Karpas-422 (cell line): ENCODE results near the gene ADAM33. TPM values are rescaled to one million over a fixed set of nuclear protein-coding genes. Genes with fewer than 3 reads are reported as not detected.

ENCODE experiments used
- DNase-seq: peaks from one replicate; pipeline ENCODE4 v3.0.0-alpha.2; 2015
- H2AFZ ChIP-seq: fragments of 200-600 bp; sonication (generic); 2 replicates; pipeline ENCODE4 v1.6.1; 2014; ENCODE audit warnings: antibody characterized with exemption, low read length, mixed read lengths
- H3K27ac ChIP-seq: fragments of 200-600 bp; sonication (generic); 2 replicates; pipeline ENCODE4 v1.5.1; 2014; ENCODE audit warnings: mild to moderate bottlenecking, low read length, moderate library complexity
- H3K27me3 ChIP-seq: fragments of 200-600 bp; sonication (generic); 2 replicates; pipeline ENCODE4 v1.6.1; 2014; ENCODE audit warnings: low read length, mixed read lengths
- H3K36me3 ChIP-seq: fragments of 200-600 bp; sonication (generic); 2 replicates; pipeline ENCODE4 v1.6.1; 2014; ENCODE audit warnings: low read length, mixed read lengths; ENCODE audit not compliant: insufficient read depth
- H3K4me1 ChIP-seq: fragments of 200-600 bp; sonication (generic); 2 replicates; pipeline ENCODE4 v1.6.1; 2014; ENCODE audit warnings: mild to moderate bottlenecking, low read length, mixed read lengths
- H3K4me2 ChIP-seq: fragments of 200-600 bp; sonication (generic); 2 replicates; pipeline ENCODE4 v1.6.1; 2014; ENCODE audit warnings: low read length, low read depth, mild to moderate bottlenecking; ENCODE audit not compliant: poor library complexity, severe bottlenecking
- H3K4me3 ChIP-seq: fragments of 200-600 bp; sonication (generic); 2 replicates; pipeline ENCODE4 v1.5.1; 2014; ENCODE audit warnings: mild to moderate bottlenecking, antibody characterized with exemption, low read length, mixed read lengths
- H3K79me2 ChIP-seq: fragments of 200-600 bp; sonication (generic); 2 replicates; pipeline ENCODE4 v1.6.1; 2014; ENCODE audit warnings: mild to moderate bottlenecking, low read length, mixed read lengths
- H3K9ac ChIP-seq: fragments of 200-600 bp; sonication (generic); 2 replicates; pipeline ENCODE4 v1.6.0; 2014; ENCODE audit warnings: low read length
- H3K9me2 ChIP-seq: fragments of 200-600 bp; sonication (generic), shearing (Covaris generic); replicated peaks from 2 replicates; pipeline ENCODE4 v1.6.0; 2014; ENCODE audit warnings: mild to moderate bottlenecking, low read length, moderate library complexity; ENCODE audit not compliant: insufficient read depth
- H3K9me3 ChIP-seq: fragments of 300-700, 200-600 bp; sonication (generic); 2 replicates; pipeline ENCODE4 v1.6.1; 2014; ENCODE audit warnings: low read length, mixed read lengths
- H4K20me1 ChIP-seq: fragments of 200-600 bp; sonication (generic); 2 replicates; pipeline ENCODE4 v1.6.1; 2014; ENCODE audit warnings: mild to moderate bottlenecking, antibody characterized with exemption, low read length, low read depth; ENCODE audit not compliant: insufficient read depth
- total RNA-seq: library from RNA; depleted of rRNA; stranded (reverse); fragments of >200 nt; shearing (Covaris generic); gene quantifications from 2 replicates; pipeline ENCODE4 v1.2.3, GENCODE V29; 2014; ENCODE audit warnings: low replicate concordance

The ADAM33 gene
- total RNA-seq, 1 experiment from 2014 or later, result not detected

GRCh38 chr20:3696745-3697587 is 15.2 kb upstream of the ADAM33 start:
- H3K9me2 ChIP-seq, result no peaks in the 10 kb centered on the region
- no peak for DNase-seq
- no peaks in the 10 kb centered on the region for H3K36me3 ChIP-seq

GRCh38 chr20:3696200-3696599 is 14.4 kb upstream of the ADAM33 start:
- H4K20me1 ChIP-seq, result no peaks in the 10 kb centered on the region
- DNase-seq, result peak; percentile 72
- no peak overlapping the region for H3K4me2 ChIP-seq

More at GRCh38 chr20:3696745-3697587, 15.2 kb upstream of the ADAM33 start:
- no peaks in the 10 kb centered on the region for H3K4me1 ChIP-seq
- H3K79me2 ChIP-seq, result no peaks in the 10 kb centered on the region
- H3K27ac ChIP-seq, result no peak overlapping the region
- H4K20me1 ChIP-seq, result no peaks in the 10 kb centered on the region
- H3K4me3 ChIP-seq, result no peak overlapping the region
- H3K27me3 ChIP-seq, result no peaks in the 10 kb centered on the region
- no peak overlapping the region for H2AFZ ChIP-seq
- H3K4me2 ChIP-seq, result no peak overlapping the region
- peaks cover 4% of the 10 kb centered on the region; the same call in 1 of the 2 replicates for H3K9me3 ChIP-seq
- no peak overlapping the region for H3K9ac ChIP-seq

GRCh38 chr20:3694864-3695263 is 13.1 kb upstream of the ADAM33 start:
- H3K79me2 ChIP-seq, result no peaks in the 10 kb centered on the region
- H3K4me3 ChIP-seq, result no peak overlapping the region
- no peak overlapping the region for H3K9ac ChIP-seq
- H4K20me1 ChIP-seq, result no peaks in the 10 kb centered on the region
- H3K9me2 ChIP-seq, result no peaks in the 10 kb centered on the region
- H3K4me2 ChIP-seq, result no peak overlapping the region
- no peak overlapping the region for H3K27ac ChIP-seq
- no peaks in the 10 kb centered on the region for H3K4me1 ChIP-seq
- no peak for DNase-seq
- no peaks in the 10 kb centered on the region for H3K27me3 ChIP-seq
- no peaks in the 10 kb centered on the region for H3K36me3 ChIP-seq
- no peak overlapping the region for H2AFZ ChIP-seq
- peaks cover 4% of the 10 kb centered on the region; the same call in 1 of the 2 replicates for H3K9me3 ChIP-seq

More at GRCh38 chr20:3696200-3696599, 14.4 kb upstream of the ADAM33 start:
- H3K4me1 ChIP-seq, result no peaks in the 10 kb centered on the region
- H3K27ac ChIP-seq, result no peak overlapping the region
- no peak overlapping the region for H3K4me3 ChIP-seq
- no peaks in the 10 kb centered on the region for H3K36me3 ChIP-seq
- no peaks in the 10 kb centered on the region for H3K79me2 ChIP-seq
- H3K27me3 ChIP-seq, result no peaks in the 10 kb centered on the region
- no peak overlapping the region for H3K9ac ChIP-seq
- peaks cover 4% of the 10 kb centered on the region; the same call in 1 of the 2 replicates for H3K9me3 ChIP-seq
- H3K9me2 ChIP-seq, result no peaks in the 10 kb centered on the region
- no peak overlapping the region for H2AFZ ChIP-seq

- Histone ChIP-seq H3K27me3 (no peaks in the 10 kb centered on the region), H3K79me2 (no peaks in the 10 kb centered on the region)
Observed at GRCh38 chr20:3693376-3693775, 11.6 kb upstream of the ADAM33 start.

GRCh38 chr20:3692706-3693294 is 11.0 kb upstream of the ADAM33 start:
- Histone ChIP-seq H3K36me3 (no peaks in the 10 kb centered on the region), H3K4me1 (no peaks in the 10 kb centered on the region), H3K27me3 (no peaks in the 10 kb centered on the region), H3K27ac (no peak overlapping the region), H3K79me2 (no peaks in the 10 kb centered on the region), H2AFZ (no peak overlapping the region), H3K4me2 (no peak overlapping the region), H4K20me1 (no peaks in the 10 kb centered on the region), H3K9ac (no peak overlapping the region), H3K9me3 (peaks cover 4% of the 10 kb centered on the region; the same call in 1 of the 2 replicates), H3K9me2 (no peaks in the 10 kb centered on the region), H3K4me3 (no peak overlapping the region)
- no peak for DNase-seq

More at GRCh38 chr20:3693376-3693775, 11.6 kb upstream of the ADAM33 start:
- peaks cover 4% of the 10 kb centered on the region; the same call in 1 of the 2 replicates for H3K9me3 ChIP-seq
- no peak overlapping the region for H3K4me3 ChIP-seq
- H3K27ac ChIP-seq, result no peak overlapping the region
- no peak overlapping the region for H3K9ac ChIP-seq
- no peaks in the 10 kb centered on the region for H3K36me3 ChIP-seq
- H3K4me2 ChIP-seq, result no peak overlapping the region
- H4K20me1 ChIP-seq, result no peaks in the 10 kb centered on the region
- no peak for DNase-seq
- no peak overlapping the region for H2AFZ ChIP-seq
- no peaks in the 10 kb centered on the region for H3K9me2 ChIP-seq
- H3K4me1 ChIP-seq, result no peaks in the 10 kb centered on the region

- no peaks in the 10 kb centered on the region for H4K20me1 ChIP-seq
- H3K27ac ChIP-seq, result no peak overlapping the region
- H3K4me3 ChIP-seq, result no peak overlapping the region
- no peak overlapping the region for H2AFZ ChIP-seq
- H3K4me2 ChIP-seq, result no peak overlapping the region
- H3K9me2 ChIP-seq, result no peaks in the 10 kb centered on the region
- no peaks in the 10 kb centered on the region for H3K27me3 ChIP-seq
- peaks cover 4% of the 10 kb centered on the region; the same call in 1 of the 2 replicates for H3K9me3 ChIP-seq
- no peaks in the 10 kb centered on the region for H3K4me1 ChIP-seq
- no peaks in the 10 kb centered on the region for H3K79me2 ChIP-seq
- H3K36me3 ChIP-seq, result no peaks in the 10 kb centered on the region
- no peak for DNase-seq
- H3K9ac ChIP-seq, result no peak overlapping the region
Observed at GRCh38 chr20:3691897-3692296, 10.1 kb upstream of the ADAM33 start.

GRCh38 chr20:3691306-3691705 is 9.5 kb upstream of the ADAM33 start:
- H3K9me3 ChIP-seq, result peaks cover 1% of the 10 kb centered on the region; the same call in 1 of the 2 replicates
- H2AFZ ChIP-seq, result no peak overlapping the region
- H3K36me3 ChIP-seq, result no peaks in the 10 kb centered on the region
- no peak overlapping the region for H3K27ac ChIP-seq
- H3K4me3 ChIP-seq, result no peak overlapping the region
- no peaks in the 10 kb centered on the region for H3K4me1 ChIP-seq
- H3K79me2 ChIP-seq, result no peaks in the 10 kb centered on the region
- no peaks in the 10 kb centered on the region for H3K27me3 ChIP-seq
- no peak for DNase-seq
- no peaks in the 10 kb centered on the region for H3K9me2 ChIP-seq
- no peak overlapping the region for H3K9ac ChIP-seq
- H4K20me1 ChIP-seq, result no peaks in the 10 kb centered on the region
- no peak overlapping the region for H3K4me2 ChIP-seq

GRCh38 chr20:3690413-3690812 is 8.6 kb upstream of the ADAM33 start:
- H3K9me2 ChIP-seq, result no peaks in the 10 kb centered on the region
- DNase-seq, result no peak
- H3K4me2 ChIP-seq, result no peak overlapping the region
- no peaks in the 10 kb centered on the region for H3K79me2 ChIP-seq
- H3K9ac ChIP-seq, result no peak overlapping the region
- H2AFZ ChIP-seq, result no peak overlapping the region
- H3K4me1 ChIP-seq, result no peaks in the 10 kb centered on the region
- H3K4me3 ChIP-seq, result no peak overlapping the region
- no peaks in the 10 kb centered on the region for H3K36me3 ChIP-seq
- H3K9me3 ChIP-seq, result no peaks in the 10 kb centered on the region
- no peak overlapping the region for H3K27ac ChIP-seq
- H4K20me1 ChIP-seq, result no peaks in the 10 kb centered on the region
- no peaks in the 10 kb centered on the region for H3K27me3 ChIP-seq
